GM21717 (cell line): Measurements from ENCODE around the gene PACSIN1.

Source experiments
- ATAC-seq: cut with Tn5 transposase; IDR thresholded peaks from one replicate; pipeline ENCODE4 v1.9.1; 2021; ENCODE audit warnings: mild to moderate bottlenecking, moderate library complexity; ENCODE audit not compliant: unreplicated experiment

The PACSIN1 gene

GRCh38 chr6:34465531-34466241 is at the start of gene PACSIN1:
TSS of gene PACSIN1 (plus strand) at chr6:34466076. CDS start at chr6:34526306, 60,230 bp downstream.
- ATAC-seq: no peak

DNA sequence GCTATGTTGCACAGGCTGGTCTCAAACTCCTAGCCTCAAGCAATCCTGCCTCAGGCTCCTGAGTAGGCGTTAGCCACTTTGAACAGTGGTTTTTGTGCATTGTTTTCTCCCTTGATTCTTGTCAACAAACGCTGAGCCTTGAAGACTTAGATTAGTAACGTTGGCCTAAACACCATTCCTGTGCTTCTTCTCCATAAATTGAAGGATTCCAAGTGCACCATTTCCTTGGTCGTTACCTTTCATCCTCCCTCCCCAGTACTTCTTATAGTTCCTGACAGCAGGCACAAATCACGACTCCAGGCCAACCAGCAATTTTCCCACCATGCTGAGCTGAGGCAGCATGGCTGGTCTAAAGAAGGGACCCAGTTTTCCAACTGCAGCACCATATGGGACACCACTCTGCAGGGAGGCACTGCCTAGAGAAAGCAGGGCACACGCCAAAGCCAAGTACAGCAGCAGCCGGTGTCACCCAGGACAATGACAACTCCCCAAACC is 49.0 kb upstream of the PACSIN1 start:
- ATAC-seq: no peak

DNA sequence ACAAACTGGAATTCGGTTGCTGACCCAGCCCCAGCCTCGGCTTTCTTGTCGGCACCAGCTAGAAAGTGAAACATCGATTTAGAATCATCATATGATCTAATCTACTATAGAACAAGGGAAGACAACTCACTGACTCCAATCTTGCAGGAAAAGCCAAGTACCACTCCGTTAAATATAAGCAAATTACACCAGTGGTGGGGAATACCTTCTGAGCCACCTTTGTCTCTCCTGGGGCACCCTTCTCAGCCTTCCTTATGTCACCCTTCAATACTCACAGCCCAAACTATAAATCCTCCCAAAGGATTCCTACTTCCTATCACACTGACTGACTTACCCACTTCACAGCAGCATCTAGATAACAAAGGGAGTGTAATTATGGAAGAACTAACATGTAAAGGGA is 47.5 kb upstream of the PACSIN1 start:
- ATAC-seq: no peak

DNA sequence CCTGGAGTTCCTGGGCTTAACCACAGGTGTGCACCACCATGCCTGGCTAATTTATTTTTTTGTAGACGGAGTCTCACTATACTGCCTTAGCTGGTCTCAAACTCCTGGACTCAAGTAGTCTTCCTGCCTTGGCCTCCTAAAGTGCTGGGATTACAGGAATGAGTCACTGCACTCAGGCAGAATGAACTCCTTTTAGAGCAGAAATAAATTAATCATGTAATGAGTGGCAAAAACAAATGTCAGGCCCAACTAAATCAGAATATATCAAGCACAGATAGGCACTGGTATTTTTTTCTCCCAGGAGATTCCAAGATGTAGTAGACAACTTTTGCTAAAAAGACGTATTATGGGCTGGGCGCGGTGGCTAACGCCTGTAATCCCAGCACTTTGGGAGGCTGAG is 42.6 kb upstream of the PACSIN1 start:
- no peak for ATAC-seq

GRCh38 chr6:34424200-34425131 is 41.4 kb upstream of the PACSIN1 start:
- ATAC-seq: no peak

- ATAC-seq: no peak
Measured at GRCh38 chr6:34425132-34425497, 40.8 kb upstream of the PACSIN1 start.

- ATAC-seq: peak; percentile 89
Measured at GRCh38 chr6:34425498-34426410, 40.1 kb upstream of the PACSIN1 start, which contains the start of gene RPS10. TSS of gene RPS10 (minus strand) at chr6:34426069. CDS start at chr6:34425221, 848 bp downstream.

GRCh38 chr6:34435916-34436315 is 30.0 kb upstream of the PACSIN1 start:
- ATAC-seq: no peak

GRCh38 chr6:34436803-34437643 is 28.9 kb upstream of the PACSIN1 start:
- ATAC-seq: no peak

- ATAC-seq: no peak
Measured at GRCh38 chr6:34437644-34437970, 28.3 kb upstream of the PACSIN1 start.

GRCh38 chr6:34438705-34439104 is 27.2 kb upstream of the PACSIN1 start:
- no peak for ATAC-seq

GRCh38 chr6:34439442-34439841 is 26.4 kb upstream of the PACSIN1 start:
- no peak for ATAC-seq

- no peak for ATAC-seq
Measured at GRCh38 chr6:34441526-34441925, 24.4 kb upstream of the PACSIN1 start.

- no peak for ATAC-seq
Measured at GRCh38 chr6:34445313-34445860, 20.5 kb upstream of the PACSIN1 start.

DNA sequence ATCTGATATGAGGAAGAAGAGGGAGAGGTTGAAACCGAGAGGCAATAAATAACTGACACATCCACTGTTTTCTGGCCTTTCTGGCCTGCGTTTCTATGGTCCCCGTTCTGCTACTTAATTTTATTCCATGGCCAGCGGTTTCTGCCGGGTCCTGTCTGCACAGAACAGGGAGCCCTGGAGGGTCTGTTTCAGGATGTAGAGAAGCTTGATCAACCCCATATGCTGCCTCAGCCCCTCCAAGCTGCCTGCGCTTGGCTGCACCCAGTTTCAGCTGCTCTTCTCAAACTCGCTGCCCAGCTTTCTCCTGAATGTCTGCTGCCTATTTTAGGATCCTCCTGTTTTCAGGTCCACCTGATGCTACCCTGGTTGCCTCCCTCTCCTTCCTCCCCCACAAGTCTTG is 18.5 kb upstream of the PACSIN1 start:
- ATAC-seq: no peak

GRCh38 chr6:34447910-34448309 is 18.0 kb upstream of the PACSIN1 start:
- no peak for ATAC-seq

DNA sequence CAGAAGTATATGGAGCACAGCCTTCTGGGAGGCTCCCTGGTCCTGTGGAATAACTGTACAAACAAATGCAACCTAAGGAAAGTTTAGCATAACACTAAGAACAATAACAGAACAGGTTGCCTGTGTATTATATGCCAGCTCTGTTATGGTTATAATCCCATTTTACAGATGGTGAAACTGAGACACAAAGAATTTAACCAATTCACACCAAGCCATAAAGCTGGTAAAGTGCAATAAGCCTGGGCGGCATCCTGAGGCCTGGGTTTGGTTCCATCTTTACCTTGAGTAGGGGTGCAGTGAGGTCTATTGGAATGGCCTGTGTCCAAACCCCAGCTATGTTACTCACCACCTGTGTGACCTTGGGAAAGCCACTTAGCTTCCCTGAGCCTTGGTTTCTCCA is 14.7 kb upstream of the PACSIN1 start:
- no peak for ATAC-seq

DNA sequence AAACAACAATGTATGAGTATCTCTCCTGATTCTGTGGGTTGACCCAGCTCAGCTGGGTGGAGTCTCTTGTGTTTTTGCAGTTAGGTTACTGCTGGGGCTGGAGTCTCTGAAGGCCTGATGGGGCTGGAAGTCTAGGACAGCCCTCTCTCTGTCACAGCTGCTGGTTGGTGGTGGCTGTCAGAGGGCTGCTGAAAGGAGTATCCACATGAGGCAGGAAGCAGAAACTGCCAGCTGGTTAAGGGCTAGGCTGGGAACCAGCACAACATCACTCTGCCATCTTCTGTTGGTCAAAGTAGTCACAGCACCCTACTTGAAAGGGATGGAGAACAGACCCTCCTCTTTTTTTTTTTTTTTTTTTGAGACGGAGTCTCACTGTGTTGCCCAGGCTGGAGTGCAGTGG is 10.0 kb upstream of the PACSIN1 start:
- no peak for ATAC-seq

DNA sequence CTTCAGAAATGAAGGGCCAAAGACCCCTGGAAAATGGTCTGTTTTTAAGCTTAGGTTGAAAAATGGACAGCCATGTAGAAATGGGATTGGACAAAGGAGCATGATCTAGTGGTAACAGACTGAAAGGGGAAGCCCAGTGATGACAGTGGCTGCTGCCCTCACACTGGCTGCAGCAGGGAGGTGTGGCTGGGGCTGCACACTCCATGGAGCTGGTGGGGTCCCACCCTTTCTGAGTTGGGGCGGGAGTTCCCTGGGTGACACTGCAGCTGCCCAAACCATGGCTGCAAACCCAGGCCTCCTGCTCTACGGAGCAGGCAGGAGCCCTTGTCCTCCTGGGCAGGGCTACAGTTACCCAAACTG is 8.5 kb upstream of the PACSIN1 start:
- ATAC-seq: no peak
